Natural killer cell (primary cell): ENCODE measurements around the gene CCL22. TPM values are rescaled to one million over a fixed set of nuclear protein-coding genes. Genes with fewer than 3 reads are reported as not detected.

ENCODE experiments used
- ATAC-seq, 3 donors: fragments of 150-1000 bp in 2 of 3; fragments of 200-7000 bp in 1 of 3; cut with Tn5 transposase; 1 replicate in 1 of 3; 2 replicates in 2 of 3; pipeline ENCODE4 v1.10.0; 2021; ENCODE audit warnings: mild to moderate bottlenecking in 2 of 3, moderate library complexity in 2 of 3
- DNase-seq, 2 donors: peaks; one replicate each; pipeline versions ENCODE4 v3.0.0 to v3.0.0-alpha.2; 2013 to 2021; ENCODE audit warnings: mixed read lengths in 1 of 2
- H3K27ac ChIP-seq: one replicate; pipeline ENCODE4 v1.5.1; 2013; ENCODE audit warnings: mild to moderate bottlenecking, low read length
- H3K27me3 ChIP-seq: one replicate; pipeline ENCODE4 v1.6.1; 2013; ENCODE audit warnings: low read length; ENCODE audit not compliant: control insufficient read depth, insufficient read depth
- H3K36me3 ChIP-seq: one replicate; pipeline ENCODE4 v1.6.1; 2013; ENCODE audit warnings: low read length; ENCODE audit not compliant: control insufficient read depth, insufficient read depth
- H3K4me1 ChIP-seq: one replicate; pipeline ENCODE4 v1.6.1; 2013; ENCODE audit warnings: low read length; ENCODE audit not compliant: control insufficient read depth, insufficient read depth
- H3K4me3 ChIP-seq: one replicate; pipeline ENCODE4 v1.5.1; 2013; ENCODE audit warnings: low read length
- H3K9me3 ChIP-seq: one replicate; pipeline ENCODE4 v1.6.1; 2013; ENCODE audit warnings: low read length; ENCODE audit not compliant: control insufficient read depth, insufficient read depth
- H3K27ac Mint-ChIP-seq, 2 donors: one replicate each; pipeline ENCODE4 v1.8.0; 2022; ENCODE audit warnings: mild to moderate bottlenecking in 2 of 2, mixed read lengths in 2 of 2, moderate library complexity in 1 of 2
- H3K27me3 Mint-ChIP-seq, 2 donors: one replicate each; pipeline ENCODE4 v1.8.0; 2022; ENCODE audit warnings: low read depth in 2 of 2, mixed read lengths in 2 of 2
- H3K36me3 Mint-ChIP-seq: one replicate; pipeline ENCODE4 v1.8.0; 2022; ENCODE audit warnings: mixed read lengths
- H3K4me1 Mint-ChIP-seq, 2 donors: one replicate each; pipeline ENCODE4 v1.8.0; 2022; ENCODE audit warnings: mixed read lengths in 2 of 2
- H3K4me3 Mint-ChIP-seq: one replicate; pipeline ENCODE4 v1.8.0; 2022; ENCODE audit warnings: mild to moderate bottlenecking, moderate library complexity, mixed read lengths
- H3K9me3 Mint-ChIP-seq, 2 donors: one replicate each; pipeline ENCODE4 v1.8.0; 2022; ENCODE audit warnings: mixed read lengths in 2 of 2
- CTCF ChIP-seq: fragments of 200-600 bp; IDR thresholded peaks from one replicate; pipeline ENCODE4 v1.8.0; 2022; ENCODE audit warnings: antibody characterized with exemption
- WGBS: methylation state at CpG from one replicate; pipeline ENCODE4 v1.1.7; 2013; ENCODE audit warnings: missing lambda C conversion rate; ENCODE audit not compliant: insufficient coverage; 5-methylcytosine and 5-hydroxymethylcytosine counted together
- intact Hi-C: fragments of 100-400 bp; cut with micrococcal nuclease; formaldehyde crosslinking; loops from one replicate; pipeline ENCODE4 v1.14.2; 2022
- total RNA-seq, 4 donors: library from RNA; stranded (reverse); fragments of 120-200 nt in 1 of 4; gene quantifications; one replicate each; pipeline versions ENCODE4 v1.2.3 to v1.2.4, GENCODE V29; 2013 to 2022

Gene CCL22
- total RNA-seq, 3 donors from 2014 or later (not counting 1 experiment from before 2014, with no cell fraction given) = 0.14 TPM; not detected in 2

- H3K4me1 ChIP-seq = peaks cover 11% of the 10 kb centered on the region
- Mint-ChIP-seq H3K27me3 (no peaks in the 10 kb centered on the region), H3K4me3 (no peak overlapping the region), H3K27ac (no peak overlapping the region), H3K4me1 (no peaks in the 10 kb centered on the region), H3K36me3 (no peaks in the 10 kb centered on the region), H3K9me3 (no peaks in the 10 kb centered on the region)
- no peak for DNase-seq
- 80% methylated on average over 8 of the region's 8 CpGs for WGBS
- TF ChIP-seq CTCF = no peak
- H3K27ac ChIP-seq = no peak overlapping the region
- H3K4me3 ChIP-seq = no peak overlapping the region
- no peaks in the 10 kb centered on the region for H3K27me3 ChIP-seq
- intact Hi-C loops = no loop called here
- no peaks in the 10 kb centered on the region for H3K9me3 ChIP-seq
- ATAC-seq = no peak
- no peaks in the 10 kb centered on the region for H3K36me3 ChIP-seq
Measured at GRCh38 chr16:57383276-57384247, 25.0 kb downstream of the CCL22 start.

- Mint-ChIP-seq H3K9me3 (no peaks in the 10 kb centered on the region), H3K4me3 (no peak overlapping the region), H3K27ac (no peak overlapping the region), H3K27me3 (no peaks in the 10 kb centered on the region), H3K36me3 (no peaks in the 10 kb centered on the region), H3K4me1 (no peaks in the 10 kb centered on the region)
- Histone ChIP-seq H3K27me3 (no peaks in the 10 kb centered on the region), H3K27ac (no peak overlapping the region), H3K9me3 (no peaks in the 10 kb centered on the region), H3K36me3 (no peaks in the 10 kb centered on the region), H3K4me1 (peaks cover 11% of the 10 kb centered on the region), H3K4me3 (no peak overlapping the region)
- 25% methylated on average over 10 of the region's 11 CpGs for WGBS
- no peak for DNase-seq
- TF ChIP-seq CTCF = no peak
- ATAC-seq = no peak
- intact Hi-C loops = no loop called here
Measured at GRCh38 chr16:57384248-57385070, 25.9 kb downstream of the CCL22 start.

- DNase-seq (no peak), ATAC-seq (no peak)
- H3K4me1 Mint-ChIP-seq = no peaks in the 10 kb centered on the region
- TF ChIP-seq CTCF = no peak
- WGBS = 85% methylated on average over 5 of the region's 5 CpGs
- Histone ChIP-seq H3K27ac (no peak overlapping the region), H3K4me1 (peaks cover 11% of the 10 kb centered on the region), H3K27me3 (no peaks in the 10 kb centered on the region), H3K9me3 (no peaks in the 10 kb centered on the region), H3K36me3 (no peaks in the 10 kb centered on the region), H3K4me3 (no peak overlapping the region)
- intact Hi-C loops = no loop called here
- no peaks in the 10 kb centered on the region for H3K36me3 Mint-ChIP-seq
- no peak overlapping the region for H3K27ac Mint-ChIP-seq
- no peaks in the 10 kb centered on the region for H3K27me3 Mint-ChIP-seq
- no peaks in the 10 kb centered on the region for H3K9me3 Mint-ChIP-seq
- no peak overlapping the region for H3K4me3 Mint-ChIP-seq
Measured at GRCh38 chr16:57385083-57385482, 26.5 kb downstream of the CCL22 start.
